HepG2 (cell line): ENCODE results near the gene XRCC5. TPM values are rescaled to one million over a fixed set of nuclear protein-coding genes. Genes with fewer than 3 reads are reported as not detected.

Source experiments
- ELF4 ChIP-seq: sonication (generic); formaldehyde crosslinking; IDR thresholded peaks from 2 replicates; pipeline ENCODE4 v1.5.0; 2020; ENCODE audit warnings: missing genetic modification reagents, mild to moderate bottlenecking, moderate library complexity, borderline replicate concordance
- KLF6 ChIP-seq: IDR thresholded peaks from 2 replicates; pipeline ENCODE4 v1.8.0; 2016; ENCODE audit warnings: missing biosample characterization, missing genetic modification reagents
- REL ChIP-seq: sonication (generic); formaldehyde crosslinking; conservative IDR thresholded peaks from 2 replicates; pipeline ENCODE4 v1.8.0; 2022; ENCODE audit warnings: mild to moderate bottlenecking, missing genetic modification reagents, moderate library complexity
- SKI ChIP-seq: fragments of 450-650 bp; IDR thresholded peaks from one replicate; pipeline ENCODE4 v1.6.1; 2018; ENCODE audit warnings: mild to moderate bottlenecking; ENCODE audit not compliant: partially characterized antibody
- TEAD3 ChIP-seq: optimal IDR thresholded peaks from 2 replicates; pipeline ENCODE3; 2016; ENCODE audit warnings: borderline replicate concordance
- ZIK1 ChIP-seq: sonication (generic); formaldehyde crosslinking; IDR thresholded peaks from 2 replicates; pipeline ENCODE4 v1.5.0; 2020; ENCODE audit warnings: mild to moderate bottlenecking, low read depth, missing genetic modification reagents, borderline replicate concordance
- polyA plus RNA-seq, 8 experiments: library from polyadenylated mRNA; depleted of rRNA in 3 of 8; stranded (reverse) in 7 of 8; unstranded in 1 of 8; fragments of >200 nt; fragmentation: Illumina TruSeq in 4 of 8; extraction: Trizol in 4 of 8; gene quantifications; 2 replicates each; pipeline versions ENCODE4 v1.2.1 to v1.2.3, GENCODE V29; 2011 to 2016; ENCODE audit warnings: low read depth in 4 of 8, missing spikeins in 1 of 8, mixed read lengths in 1 of 8; ENCODE audit not compliant: insufficient read depth in 1 of 8
- total RNA-seq, 5 experiments: library from RNA; depleted of rRNA; stranded (reverse); fragments of >200 nt; fragmentation: Illumina TruSeq; extraction: Trizol; gene quantifications; 2 replicates each; pipeline ENCODE4 v1.2.3, GENCODE V29; 2016; ENCODE audit warnings: low read depth in 1 of 5
- TF ChIP-seq, protein P1 (sequence below): sonication (generic); formaldehyde crosslinking; IDR thresholded peaks from 2 replicates; pipeline ENCODE4 v1.5.1; 2020; ENCODE audit warnings: mild to moderate bottlenecking, missing genetic modification reagents
- TF ChIP-seq, protein P2 (sequence below): sonication (generic); formaldehyde crosslinking; IDR thresholded peaks from 2 replicates; pipeline ENCODE4 v1.4.0; 2020; ENCODE audit warnings: low read depth, missing genetic modification reagents
- TF ChIP-seq, protein P3 (sequence below): sonication (generic); formaldehyde crosslinking; IDR thresholded peaks from 2 replicates; pipeline ENCODE4 v1.4.0; 2020; ENCODE audit warnings: mild to moderate bottlenecking, missing genetic modification reagents
- TF ChIP-seq, protein P4 (sequence below): sonication (generic); formaldehyde crosslinking; IDR thresholded peaks from 2 replicates; pipeline ENCODE4 v1.4.0; 2020; ENCODE audit warnings: missing genetic modification reagents
- TF ChIP-seq, protein P5 (sequence below): sonication (generic); formaldehyde crosslinking; IDR thresholded peaks from 2 replicates; pipeline ENCODE4 v1.8.0; 2022; ENCODE audit warnings: mild to moderate bottlenecking, missing genetic modification reagents, moderate library complexity

Gene XRCC5
- total and polyA plus RNA-seq, 2 of the 13 experiments (the other 11 are each of a cell fraction or from before 2014, with no cell fraction given): 264 to 454 TPM

DNA sequence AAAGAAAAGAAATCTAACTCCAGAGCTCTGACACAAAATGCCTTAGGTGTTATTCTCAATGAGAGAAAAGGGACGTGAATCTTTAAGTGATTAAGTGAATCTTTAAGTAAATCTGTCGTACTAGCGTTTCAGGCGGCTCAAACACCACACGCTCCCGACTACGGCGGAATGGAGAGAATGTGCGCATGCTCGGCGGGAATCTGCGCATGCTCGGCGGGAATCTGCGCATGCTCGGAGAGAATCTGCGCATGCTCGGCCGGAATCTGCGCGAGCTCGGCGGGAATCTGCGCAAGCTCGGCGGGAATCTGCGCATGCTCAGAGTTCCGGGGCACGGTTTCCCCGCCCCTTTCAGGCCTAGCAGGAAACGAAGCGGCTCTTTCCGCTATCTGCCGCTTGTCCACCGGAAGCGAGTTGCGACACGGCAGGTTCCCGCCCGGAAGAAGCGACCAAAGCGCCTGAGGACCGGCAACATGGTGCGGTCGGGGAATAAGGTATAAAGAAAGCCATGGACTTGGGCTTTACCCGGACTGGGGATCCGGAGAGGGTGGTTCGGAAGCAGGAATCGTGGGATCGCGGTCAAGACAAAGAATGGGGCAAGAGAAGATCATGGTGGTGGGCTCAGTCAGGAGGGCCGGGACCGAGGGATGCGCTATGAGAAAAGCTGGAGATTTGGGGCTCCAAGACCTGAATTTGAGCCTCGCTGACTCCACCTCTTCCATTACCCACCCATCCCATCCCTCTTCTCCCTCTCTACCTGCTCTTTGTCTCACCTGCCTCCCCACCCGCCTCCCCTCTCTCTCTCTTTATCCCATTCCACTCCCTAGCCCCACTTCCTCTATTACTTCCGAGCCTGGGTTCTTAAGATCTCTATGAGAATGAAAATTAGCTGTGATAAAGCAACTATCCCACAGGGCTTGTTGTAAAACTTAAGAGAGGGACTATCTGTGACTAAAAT lies at the start of gene XRCC5 (continued):
- no peak for TF ChIP-seq REL (CRISPR knock-in tag)
- TF ChIP-seq, protein P1, sequence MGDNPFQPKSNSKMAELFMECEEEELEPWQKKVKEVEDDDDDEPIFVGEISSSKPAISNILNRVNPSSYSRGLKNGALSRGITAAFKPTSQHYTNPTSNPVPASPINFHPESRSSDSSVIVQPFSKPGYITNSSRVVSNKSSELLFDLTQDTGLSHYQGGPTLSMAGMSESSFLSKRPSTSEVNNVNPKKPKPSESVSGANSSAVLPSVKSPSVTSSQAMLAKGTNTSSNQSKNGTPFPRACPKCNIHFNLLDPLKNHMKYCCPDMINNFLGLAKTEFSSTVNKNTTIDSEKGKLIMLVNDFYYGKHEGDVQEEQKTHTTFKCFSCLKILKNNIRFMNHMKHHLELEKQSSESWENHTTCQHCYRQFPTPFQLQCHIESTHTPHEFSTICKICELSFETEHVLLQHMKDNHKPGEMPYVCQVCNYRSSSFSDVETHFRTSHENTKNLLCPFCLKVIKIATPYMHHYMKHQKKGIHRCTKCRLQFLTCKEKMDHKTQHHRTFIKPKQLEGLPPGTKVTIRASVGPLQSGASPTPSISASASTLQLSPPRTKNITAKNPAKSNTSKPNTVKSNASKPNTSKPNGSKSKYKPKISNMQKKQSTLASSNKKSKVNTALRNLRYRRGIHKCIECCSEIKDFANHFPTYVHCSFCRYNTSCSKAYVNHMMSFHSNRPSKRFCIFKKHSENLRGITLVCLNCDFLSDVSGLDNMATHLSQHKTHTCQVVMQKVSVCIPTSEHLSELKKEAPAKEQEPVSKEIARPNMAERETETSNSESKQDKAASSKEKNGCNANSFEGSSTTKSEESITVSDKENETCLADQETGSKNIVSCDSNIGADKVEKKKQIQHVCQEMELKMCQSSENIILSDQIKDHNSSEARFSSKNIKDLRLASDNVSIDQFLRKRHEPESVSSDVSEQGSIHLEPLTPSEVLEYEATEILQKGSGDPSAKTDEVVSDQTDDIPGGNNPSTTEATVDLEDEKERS (CRISPR knock-in tag): peak; percentile 78; the same call in 1 of the 2 replicates
- TF ChIP-seq, protein P2, sequence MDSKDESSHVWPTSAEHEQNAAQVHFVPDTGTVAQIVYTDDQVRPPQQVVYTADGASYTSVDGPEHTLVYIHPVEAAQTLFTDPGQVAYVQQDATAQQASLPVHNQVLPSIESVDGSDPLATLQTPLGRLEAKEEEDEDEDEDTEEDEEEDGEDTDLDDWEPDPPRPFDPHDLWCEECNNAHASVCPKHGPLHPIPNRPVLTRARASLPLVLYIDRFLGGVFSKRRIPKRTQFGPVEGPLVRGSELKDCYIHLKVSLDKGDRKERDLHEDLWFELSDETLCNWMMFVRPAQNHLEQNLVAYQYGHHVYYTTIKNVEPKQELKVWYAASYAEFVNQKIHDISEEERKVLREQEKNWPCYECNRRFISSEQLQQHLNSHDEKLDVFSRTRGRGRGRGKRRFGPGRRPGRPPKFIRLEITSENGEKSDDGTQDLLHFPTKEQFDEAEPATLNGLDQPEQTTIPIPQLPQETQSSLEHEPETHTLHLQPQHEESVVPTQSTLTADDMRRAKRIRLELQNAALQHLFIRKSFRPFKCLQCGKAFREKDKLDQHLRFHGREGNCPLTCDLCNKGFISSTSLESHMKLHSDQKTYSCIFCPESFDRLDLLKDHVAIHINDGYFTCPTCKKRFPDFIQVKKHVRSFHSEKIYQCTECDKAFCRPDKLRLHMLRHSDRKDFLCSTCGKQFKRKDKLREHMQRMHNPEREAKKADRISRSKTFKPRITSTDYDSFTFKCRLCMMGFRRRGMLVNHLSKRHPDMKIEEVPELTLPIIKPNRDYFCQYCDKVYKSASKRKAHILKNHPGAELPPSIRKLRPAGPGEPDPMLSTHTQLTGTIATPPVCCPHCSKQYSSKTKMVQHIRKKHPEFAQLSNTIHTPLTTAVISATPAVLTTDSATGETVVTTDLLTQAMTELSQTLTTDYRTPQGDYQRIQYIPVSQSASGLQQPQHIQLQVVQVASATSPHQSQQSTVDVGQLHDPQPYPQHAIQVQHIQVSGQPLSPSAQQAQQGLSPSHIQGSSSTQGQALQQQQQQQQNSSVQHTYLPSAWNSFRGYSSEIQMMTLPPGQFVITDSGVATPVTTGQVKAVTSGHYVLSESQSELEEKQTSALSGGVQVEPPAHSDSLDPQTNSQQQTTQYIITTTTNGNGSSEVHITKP (CRISPR knock-in tag): peak; percentile 60; the same call in 1 of the 2 replicates
- TF ChIP-seq, protein P3, sequence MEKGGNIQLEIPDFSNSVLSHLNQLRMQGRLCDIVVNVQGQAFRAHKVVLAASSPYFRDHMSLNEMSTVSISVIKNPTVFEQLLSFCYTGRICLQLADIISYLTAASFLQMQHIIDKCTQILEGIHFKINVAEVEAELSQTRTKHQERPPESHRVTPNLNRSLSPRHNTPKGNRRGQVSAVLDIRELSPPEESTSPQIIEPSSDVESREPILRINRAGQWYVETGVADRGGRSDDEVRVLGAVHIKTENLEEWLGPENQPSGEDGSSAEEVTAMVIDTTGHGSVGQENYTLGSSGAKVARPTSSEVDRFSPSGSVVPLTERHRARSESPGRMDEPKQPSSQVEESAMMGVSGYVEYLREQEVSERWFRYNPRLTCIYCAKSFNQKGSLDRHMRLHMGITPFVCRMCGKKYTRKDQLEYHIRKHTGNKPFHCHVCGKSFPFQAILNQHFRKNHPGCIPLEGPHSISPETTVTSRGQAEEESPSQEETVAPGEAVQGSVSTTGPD (CRISPR knock-in tag): no peak
- TF ChIP-seq TEAD3 (CRISPR knock-in tag): peak; percentile 94
- peak; percentile 99 for TF ChIP-seq ZIK1 (CRISPR knock-in tag)
- TF ChIP-seq, protein P4, sequence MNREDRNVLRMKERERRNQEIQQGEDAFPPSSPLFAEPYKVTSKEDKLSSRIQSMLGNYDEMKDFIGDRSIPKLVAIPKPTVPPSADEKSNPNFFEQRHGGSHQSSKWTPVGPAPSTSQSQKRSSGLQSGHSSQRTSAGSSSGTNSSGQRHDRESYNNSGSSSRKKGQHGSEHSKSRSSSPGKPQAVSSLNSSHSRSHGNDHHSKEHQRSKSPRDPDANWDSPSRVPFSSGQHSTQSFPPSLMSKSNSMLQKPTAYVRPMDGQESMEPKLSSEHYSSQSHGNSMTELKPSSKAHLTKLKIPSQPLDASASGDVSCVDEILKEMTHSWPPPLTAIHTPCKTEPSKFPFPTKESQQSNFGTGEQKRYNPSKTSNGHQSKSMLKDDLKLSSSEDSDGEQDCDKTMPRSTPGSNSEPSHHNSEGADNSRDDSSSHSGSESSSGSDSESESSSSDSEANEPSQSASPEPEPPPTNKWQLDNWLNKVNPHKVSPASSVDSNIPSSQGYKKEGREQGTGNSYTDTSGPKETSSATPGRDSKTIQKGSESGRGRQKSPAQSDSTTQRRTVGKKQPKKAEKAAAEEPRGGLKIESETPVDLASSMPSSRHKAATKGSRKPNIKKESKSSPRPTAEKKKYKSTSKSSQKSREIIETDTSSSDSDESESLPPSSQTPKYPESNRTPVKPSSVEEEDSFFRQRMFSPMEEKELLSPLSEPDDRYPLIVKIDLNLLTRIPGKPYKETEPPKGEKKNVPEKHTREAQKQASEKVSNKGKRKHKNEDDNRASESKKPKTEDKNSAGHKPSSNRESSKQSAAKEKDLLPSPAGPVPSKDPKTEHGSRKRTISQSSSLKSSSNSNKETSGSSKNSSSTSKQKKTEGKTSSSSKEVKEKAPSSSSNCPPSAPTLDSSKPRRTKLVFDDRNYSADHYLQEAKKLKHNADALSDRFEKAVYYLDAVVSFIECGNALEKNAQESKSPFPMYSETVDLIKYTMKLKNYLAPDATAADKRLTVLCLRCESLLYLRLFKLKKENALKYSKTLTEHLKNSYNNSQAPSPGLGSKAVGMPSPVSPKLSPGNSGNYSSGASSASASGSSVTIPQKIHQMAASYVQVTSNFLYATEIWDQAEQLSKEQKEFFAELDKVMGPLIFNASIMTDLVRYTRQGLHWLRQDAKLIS (CRISPR knock-in tag): 0 out of 2 replicates have a peak, but pooled peaks have one; percentile 51
- peak; percentile 96 for TF ChIP-seq ELF4 (CRISPR knock-in tag)
- peak; percentile 91; the same call in 1 of the 2 replicates for TF ChIP-seq KLF6 (CRISPR knock-in tag)
- no peak for TF ChIP-seq SKI
- TF ChIP-seq, protein P5, sequence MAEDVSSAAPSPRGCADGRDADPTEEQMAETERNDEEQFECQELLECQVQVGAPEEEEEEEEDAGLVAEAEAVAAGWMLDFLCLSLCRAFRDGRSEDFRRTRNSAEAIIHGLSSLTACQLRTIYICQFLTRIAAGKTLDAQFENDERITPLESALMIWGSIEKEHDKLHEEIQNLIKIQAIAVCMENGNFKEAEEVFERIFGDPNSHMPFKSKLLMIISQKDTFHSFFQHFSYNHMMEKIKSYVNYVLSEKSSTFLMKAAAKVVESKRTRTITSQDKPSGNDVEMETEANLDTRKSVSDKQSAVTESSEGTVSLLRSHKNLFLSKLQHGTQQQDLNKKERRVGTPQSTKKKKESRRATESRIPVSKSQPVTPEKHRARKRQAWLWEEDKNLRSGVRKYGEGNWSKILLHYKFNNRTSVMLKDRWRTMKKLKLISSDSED (CRISPR knock-in tag): no peak
